HFFc6 (cell line): ENCODE measurements around the gene UBC. TPM values are rescaled to one million over a fixed set of nuclear protein-coding genes. Genes with fewer than 3 reads are reported as not detected.
"Not testable (repeated sequence)": the region's sequence is repeated elsewhere in the genome, so short reads cannot be mapped to it uniquely, and the experiment has no call there.

Experiments used
- DNase-seq: peaks from one replicate; pipeline ENCODE4 v3.0.0-alpha.2; 2018
- H3K27ac Mint-ChIP-seq: 2 replicates; pipeline ENCODE4 v1.8.0; 2020; ENCODE audit warnings: mild to moderate bottlenecking, mixed read lengths
- H3K27me3 Mint-ChIP-seq: 2 replicates; pipeline ENCODE4 v1.8.0; 2021; ENCODE audit warnings: mild to moderate bottlenecking, moderate library complexity, mixed read lengths; ENCODE audit not compliant: insufficient read depth
- H3K36me3 Mint-ChIP-seq: 2 replicates; pipeline ENCODE4 v1.8.0; 2021; ENCODE audit warnings: low read depth, mixed read lengths
- H3K4me1 Mint-ChIP-seq: 2 replicates; pipeline ENCODE4 v1.8.0; 2020; ENCODE audit warnings: low read depth, mixed read lengths
- H3K4me3 Mint-ChIP-seq: 2 replicates; pipeline ENCODE4 v1.8.0; 2020; ENCODE audit warnings: mild to moderate bottlenecking, moderate library complexity, mixed read lengths
- H3K9me3 Mint-ChIP-seq: 2 replicates; pipeline ENCODE4 v1.8.0; 2020; ENCODE audit warnings: mild to moderate bottlenecking, mixed read lengths
- total RNA-seq, 6 experiments: library from RNA; stranded (reverse); fragmentation: NEBNext Ultra II Directional; extraction: Animal tissue kit (Norgen Biotek cat#: 25700); gene quantifications; 2 replicates in 1 of 6; 3 replicates in 5 of 6; pipeline ENCODE4 v1.2.3, GENCODE V29; 2021
- TF ChIP-seq, protein P1 (sequence below): fragments of 200-600 bp; sonication (generic); IDR thresholded peaks from 2 replicates; pipeline ENCODE4 v1.5.0; 2021; ENCODE audit warnings: antibody characterized with exemption, mild to moderate bottlenecking

UBC gene
- total RNA-seq, 6 experiments from 2014 or later: 1,112 to 1,171 (median 1,143) TPM

DNA sequence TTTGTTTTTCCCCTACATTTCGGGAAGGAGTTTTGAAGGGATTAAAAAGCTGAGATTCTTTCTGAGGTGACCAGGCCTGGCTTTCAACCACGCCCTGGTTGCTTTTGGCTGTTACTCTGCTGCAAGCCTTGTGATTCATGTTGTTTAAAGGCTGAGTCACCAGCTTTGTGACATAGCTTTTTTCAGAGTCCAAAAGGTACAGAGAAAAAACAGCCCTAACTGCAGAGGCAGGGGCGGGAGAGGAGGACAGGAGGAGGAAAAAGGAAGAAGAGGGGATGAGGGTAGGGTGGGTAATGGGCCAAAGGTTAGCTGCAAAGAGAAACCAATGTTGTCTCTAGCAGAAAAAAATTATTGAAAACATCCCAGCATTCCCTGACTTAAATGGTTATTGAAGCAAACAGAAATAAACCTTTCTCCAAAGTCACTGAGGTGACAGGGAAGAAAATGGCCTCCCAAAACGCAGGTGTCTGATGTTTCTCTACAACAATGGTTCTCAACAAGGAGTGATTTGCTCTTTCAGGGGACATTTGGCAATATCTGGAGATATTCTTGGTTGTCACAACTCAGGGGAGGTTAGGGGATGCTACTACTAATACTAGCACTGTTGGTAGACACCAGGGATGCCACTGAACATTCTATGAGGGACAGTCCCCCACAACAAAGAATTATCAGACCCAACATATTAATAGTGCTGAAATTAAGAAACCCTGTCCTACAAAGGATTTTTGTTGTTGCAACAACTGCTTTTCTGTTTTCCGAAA is 2.1 kb upstream of the UBC start:
- H3K9me3 Mint-ChIP-seq: peaks cover 23% of the 10 kb centered on the region
- H3K4me1 Mint-ChIP-seq: peaks cover 73% of the 10 kb centered on the region
- H3K27me3 Mint-ChIP-seq: peaks cover 30% of the 10 kb centered on the region
- H3K4me3 Mint-ChIP-seq: peak overlapping the region; percentile 98
- H3K36me3 Mint-ChIP-seq: peaks cover 28% of the 10 kb centered on the region
- TF ChIP-seq, protein P1, sequence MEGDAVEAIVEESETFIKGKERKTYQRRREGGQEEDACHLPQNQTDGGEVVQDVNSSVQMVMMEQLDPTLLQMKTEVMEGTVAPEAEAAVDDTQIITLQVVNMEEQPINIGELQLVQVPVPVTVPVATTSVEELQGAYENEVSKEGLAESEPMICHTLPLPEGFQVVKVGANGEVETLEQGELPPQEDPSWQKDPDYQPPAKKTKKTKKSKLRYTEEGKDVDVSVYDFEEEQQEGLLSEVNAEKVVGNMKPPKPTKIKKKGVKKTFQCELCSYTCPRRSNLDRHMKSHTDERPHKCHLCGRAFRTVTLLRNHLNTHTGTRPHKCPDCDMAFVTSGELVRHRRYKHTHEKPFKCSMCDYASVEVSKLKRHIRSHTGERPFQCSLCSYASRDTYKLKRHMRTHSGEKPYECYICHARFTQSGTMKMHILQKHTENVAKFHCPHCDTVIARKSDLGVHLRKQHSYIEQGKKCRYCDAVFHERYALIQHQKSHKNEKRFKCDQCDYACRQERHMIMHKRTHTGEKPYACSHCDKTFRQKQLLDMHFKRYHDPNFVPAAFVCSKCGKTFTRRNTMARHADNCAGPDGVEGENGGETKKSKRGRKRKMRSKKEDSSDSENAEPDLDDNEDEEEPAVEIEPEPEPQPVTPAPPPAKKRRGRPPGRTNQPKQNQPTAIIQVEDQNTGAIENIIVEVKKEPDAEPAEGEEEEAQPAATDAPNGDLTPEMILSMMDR: no peak
- DNase-seq: peak; percentile 95
- H3K27ac Mint-ChIP-seq: peak overlapping the region; percentile 99

DNA sequence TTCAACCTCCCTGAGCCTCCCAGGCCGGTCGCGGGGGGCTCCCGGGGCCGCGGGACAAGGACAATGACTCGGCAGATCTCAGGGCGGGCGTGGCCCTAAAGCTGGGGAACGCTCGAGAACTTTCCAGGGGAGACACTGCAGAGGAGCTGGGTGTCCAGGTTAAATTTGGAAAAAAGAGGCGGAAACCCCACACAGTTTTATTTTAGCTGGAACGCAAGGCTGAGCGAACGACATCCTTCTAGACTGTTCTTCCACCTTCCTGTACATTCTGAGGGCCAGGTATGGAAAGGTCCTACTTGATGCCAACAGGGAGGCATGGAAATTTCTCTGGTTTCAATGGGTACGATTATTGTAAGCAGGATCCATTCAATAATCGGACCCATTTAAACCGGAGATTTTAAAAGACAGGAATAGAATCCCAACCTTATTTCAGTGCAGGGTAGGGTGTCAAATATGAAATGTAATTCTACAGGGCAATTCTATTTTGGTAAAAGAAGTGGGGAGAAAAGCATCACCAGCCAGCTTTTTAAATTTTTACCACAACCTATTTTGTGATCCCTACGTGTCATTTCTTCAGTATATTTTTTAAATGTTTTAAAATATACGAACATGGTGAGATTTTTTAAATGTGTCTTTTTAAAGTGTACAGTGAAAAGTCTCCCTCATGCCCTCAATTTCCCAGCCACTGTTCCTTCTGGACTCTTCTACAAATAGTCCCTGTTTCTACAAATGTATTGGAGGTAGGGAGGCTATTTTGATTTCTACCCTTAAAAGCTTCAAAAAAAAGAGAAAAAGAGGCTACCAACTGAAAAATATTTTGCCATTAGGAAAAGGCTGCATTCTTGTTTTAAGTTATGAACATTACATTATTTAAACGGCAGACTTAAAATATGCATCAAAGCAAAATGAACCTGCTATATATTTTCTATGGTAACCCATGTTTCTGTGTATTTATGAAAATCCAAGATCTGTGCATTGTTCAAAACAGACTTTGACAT is 1.1 kb upstream of the UBC start:
- Mint-ChIP-seq H3K4me3 (peak overlapping the region; percentile 98), H3K4me1 (peaks cover 73% of the 10 kb centered on the region), H3K36me3 (peaks cover 38% of the 10 kb centered on the region), H3K9me3 (peaks cover 30% of the 10 kb centered on the region), H3K27me3 (peaks cover 37% of the 10 kb centered on the region), H3K27ac (peak overlapping the region; percentile 99)
- TF ChIP-seq, protein P1: no peak
- DNase-seq: no peak

- DNase-seq: peak; percentile 77
- Mint-ChIP-seq H3K4me1 (peaks cover 68% of the 10 kb centered on the region), H3K27me3 (peaks cover 53% of the 10 kb centered on the region), H3K9me3 (peaks cover 30% of the 10 kb centered on the region), H3K36me3 (peaks cover 40% of the 10 kb centered on the region), H3K27ac (peak overlapping the region; percentile 99), H3K4me3 (peak overlapping the region; percentile 98)
- TF ChIP-seq, protein P1: peak; percentile 72
Measured at GRCh38 chr12:124913474-124914391, 717 bp downstream of the UBC start.

- Mint-ChIP-seq H3K36me3 (peaks cover 40% of the 10 kb centered on the region), H3K4me3 (peak overlapping the region; percentile 98), H3K9me3 (peaks cover 30% of the 10 kb centered on the region), H3K27ac (peak overlapping the region; percentile 99), H3K27me3 (peaks cover 57% of the 10 kb centered on the region), H3K4me1 (peaks cover 60% of the 10 kb centered on the region)
- not testable (repeated sequence) for DNase-seq
Measured at GRCh38 chr12:124912529-124913287, 1.7 kb downstream of the UBC start.

- peaks cover 30% of the 10 kb centered on the region for H3K9me3 Mint-ChIP-seq
- not testable (repeated sequence) for DNase-seq
- H3K36me3 Mint-ChIP-seq: peaks cover 40% of the 10 kb centered on the region
- peak overlapping the region; percentile 83 for H3K27ac Mint-ChIP-seq
- peak overlapping the region; percentile 84 for H3K4me3 Mint-ChIP-seq
- H3K4me1 Mint-ChIP-seq: peaks cover 55% of the 10 kb centered on the region
- peaks cover 57% of the 10 kb centered on the region for H3K27me3 Mint-ChIP-seq
Measured at GRCh38 chr12:124911521-124911920, 2.9 kb downstream of the UBC start.
